Activated T-helper 1 cell treated with anti-CD3 and anti-CD28 coated beads, Interleukin-12 subunit alpha, Interleukin-12 subunit beta, Interleukin-2, Interleukin-4 antibody, amounts not matched to agents 30 ng/mL and 10 ng/mL and 1 ng/mL, durations not matched to agents 14 hours and 24 hours and 36 hours (primary cell): ENCODE measurements around the gene UBN2. TPM values are rescaled to one million over a fixed set of nuclear protein-coding genes. Genes with fewer than 3 reads are reported as not detected.

Source experiments
- DNase-seq: peaks from one replicate; pipeline ENCODE4 v3.0.0; 2021; ENCODE audit warnings: low spot score
- H3K27ac Mint-ChIP-seq: one replicate; pipeline ENCODE4 v1.8.0; 2021; ENCODE audit warnings: mild to moderate bottlenecking, mixed read lengths
- H3K27me3 Mint-ChIP-seq: one replicate; pipeline ENCODE4 v1.8.0; 2022; ENCODE audit warnings: mild to moderate bottlenecking, moderate library complexity, mixed read lengths; ENCODE audit not compliant: insufficient read depth
- H3K36me3 Mint-ChIP-seq: one replicate; pipeline ENCODE4 v1.8.0; 2021; ENCODE audit warnings: low read depth, mixed read lengths
- H3K4me1 Mint-ChIP-seq: one replicate; pipeline ENCODE4 v1.8.0; 2021; ENCODE audit warnings: low read depth, mixed read lengths
- H3K4me3 Mint-ChIP-seq: one replicate; pipeline ENCODE4 v1.8.0; 2021; ENCODE audit warnings: mild to moderate bottlenecking, moderate library complexity, mixed read lengths
- H3K9me3 Mint-ChIP-seq: one replicate; pipeline ENCODE4 v1.8.0; 2021; ENCODE audit warnings: mixed read lengths
- intact Hi-C: fragments of 100-400 bp; cut with micrococcal nuclease; formaldehyde crosslinking; loops from one replicate; pipeline ENCODE4 v1.15.1; 2024
- total RNA-seq: library from RNA; stranded (reverse); gene quantifications from 2 replicates; pipeline ENCODE4 v1.2.3, GENCODE V29; 2022

Gene UBN2
- total RNA-seq, 1 donor from 2014 or later, result 14.7 TPM

GRCh38 chr7:139351027-139351426, 120.0 kb downstream of the UBN2 start:
- Mint-ChIP-seq H3K27ac (no peak overlapping the region), H3K27me3 (no peaks in the 10 kb centered on the region), H3K36me3 (peaks cover 28% of the 10 kb centered on the region), H3K4me3 (no peak overlapping the region), H3K4me1 (no peaks in the 10 kb centered on the region), H3K9me3 (no peaks in the 10 kb centered on the region)
- no peak for DNase-seq
- intact Hi-C loops, result no loop called here

DNA sequence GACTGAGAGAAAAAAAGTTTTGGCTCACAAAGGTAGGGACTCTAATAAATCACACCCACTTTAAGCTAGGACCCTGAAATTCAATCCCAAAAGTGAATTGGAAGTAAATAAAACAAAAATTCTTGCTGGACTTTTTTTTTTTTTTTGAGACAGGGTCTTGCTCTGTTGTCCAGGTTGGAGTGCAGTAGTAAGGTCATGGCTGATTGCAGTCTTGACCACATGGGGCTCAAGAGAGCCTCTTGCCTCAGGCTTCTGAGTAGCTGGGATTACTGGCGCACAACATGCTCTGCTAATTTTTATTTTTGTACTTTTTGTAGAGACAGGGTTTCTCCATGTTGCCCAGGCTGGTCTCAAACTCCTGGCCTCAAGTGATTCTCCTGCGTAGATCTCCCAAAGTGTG, 123.7 kb downstream of the UBN2 start:
- peaks cover 9% of the 10 kb centered on the region for H3K4me1 Mint-ChIP-seq
- intact Hi-C loops, result loop anchor here (5.0 kb wide), 2 partner anchors 823 to 1123 kb away; partner anchors contain the start of genes KDM7A and MKRN1
- no peak for DNase-seq

GRCh38 chr7:139355320-139355719, 124.3 kb downstream of the UBN2 start:
- H3K4me1 Mint-ChIP-seq, result peaks cover 9% of the 10 kb centered on the region
- H3K27me3 Mint-ChIP-seq, result no peaks in the 10 kb centered on the region
- H3K9me3 Mint-ChIP-seq, result no peaks in the 10 kb centered on the region
- no peak overlapping the region for H3K4me3 Mint-ChIP-seq
- DNase-seq, result no peak
- intact Hi-C loops, result loop anchor here (5.0 kb wide), 2 partner anchors 822 to 1122 kb away; partner anchors contain the start of genes KDM7A and MKRN1
- H3K36me3 Mint-ChIP-seq, result peaks cover 16% of the 10 kb centered on the region
- peak overlapping the region; percentile 1 for H3K27ac Mint-ChIP-seq

More for the DNA sequence above, 123.7 kb downstream of the UBN2 start:
- Mint-ChIP-seq H3K36me3 (peaks cover 16% of the 10 kb centered on the region), H3K27ac (no peak overlapping the region), H3K4me3 (no peak overlapping the region), H3K27me3 (no peaks in the 10 kb centered on the region), H3K9me3 (no peaks in the 10 kb centered on the region)

Other genes starting within 250 kb of the UBN2 start
- 0.59 and 0.75 TPM in 2 replicates for gene KIAA1549, start 249.8 kb upstream of the UBN2 start, total RNA-seq
- 29.6 and 31.5 TPM in 2 replicates for gene ZC3HAV1L, start 195.2 kb upstream of the UBN2 start, total RNA-seq
- gene ZC3HAV1, start 121.5 kb upstream of the UBN2 start, total RNA-seq, result 89.7 and 90.0 TPM in 2 replicates
- gene FMC1, start 110.1 kb downstream of the UBN2 start, total RNA-seq, result 3.7 and 6.5 TPM in 2 replicates
- gene LUC7L2, start 128.7 kb downstream of the UBN2 start, total RNA-seq, result 179 and 194 TPM in 2 replicates